H9 (cell line): ENCODE measurements around the gene PLEKHA8. TPM values are rescaled to one million over a fixed set of nuclear protein-coding genes. Genes with fewer than 3 reads are reported as not detected.

Experiments used
- DNase-seq: peaks from one replicate; pipeline ENCODE4 v3.0.0-alpha.2; 2017
- H2AFZ ChIP-seq: one replicate; pipeline ENCODE4 v1.6.1; 2013; ENCODE audit warnings: mild to moderate bottlenecking, low read length, control low read depth, moderate library complexity
- H2AK5ac ChIP-seq: 2 replicates; pipeline ENCODE4 v1.6.1; 2013; ENCODE audit warnings: low read length, control low read depth, mixed read lengths; ENCODE audit not compliant: insufficient read length
- H2BK120ac ChIP-seq: one replicate; pipeline ENCODE4 v1.6.1; 2013; ENCODE audit warnings: low read depth, mild to moderate bottlenecking, low read length, control low read depth, inconsistent platforms; ENCODE audit not compliant: poor library complexity, severe bottlenecking
- H2BK12ac ChIP-seq: 2 replicates; pipeline ENCODE4 v1.6.1; 2013; ENCODE audit warnings: low read length, control low read depth, mixed read lengths, low read depth; ENCODE audit not compliant: insufficient read length
- H2BK15ac ChIP-seq: 2 replicates; pipeline ENCODE4 v1.6.1; 2013; ENCODE audit warnings: low read depth, low read length, control low read depth
- H2BK20ac ChIP-seq: one replicate; pipeline ENCODE4 v1.6.1; 2013; ENCODE audit warnings: low read depth, mild to moderate bottlenecking, low read length, control low read depth, inconsistent platforms; ENCODE audit not compliant: poor library complexity, severe bottlenecking
- H2BK5ac ChIP-seq: 2 replicates; pipeline ENCODE4 v1.6.1; 2013; ENCODE audit warnings: low read length, control low read depth, mixed read lengths; ENCODE audit not compliant: insufficient read length
- H3K14ac ChIP-seq: 2 replicates; pipeline ENCODE4 v1.6.1; 2013; ENCODE audit warnings: low read length, control low read depth; ENCODE audit not compliant: insufficient read depth
- H3K18ac ChIP-seq: 2 replicates; pipeline ENCODE4 v1.6.1; 2013; ENCODE audit warnings: low read depth, mild to moderate bottlenecking, mixed read lengths, low read length, control low read depth; ENCODE audit not compliant: insufficient read length
- H3K23ac ChIP-seq: 2 replicates; pipeline ENCODE4 v1.6.1; 2013; ENCODE audit warnings: low read length, control low read depth, mixed read lengths, low read depth; ENCODE audit not compliant: insufficient read length
- H3K23me2 ChIP-seq: 2 replicates; pipeline ENCODE4 v1.6.1; 2013; ENCODE audit warnings: low read depth, mild to moderate bottlenecking, mixed read lengths, low read length, control low read depth; ENCODE audit not compliant: insufficient read length, poor library complexity, severe bottlenecking
- H3K27ac ChIP-seq: 2 replicates; pipeline ENCODE4 v1.5.1; 2013; ENCODE audit warnings: low read length, control low read depth, mixed read lengths, low read depth; ENCODE audit not compliant: insufficient read length
- H3K27me3 ChIP-seq: 2 replicates; pipeline ENCODE4 v1.6.1; 2013; ENCODE audit warnings: low read length, control low read depth, inconsistent platforms; ENCODE audit not compliant: insufficient read depth
- H3K4ac ChIP-seq: 2 replicates; pipeline ENCODE4 v1.6.1; 2013; ENCODE audit warnings: low read depth, mild to moderate bottlenecking, control low read depth, inconsistent platforms, low read length, moderate library complexity
- H3K4me1 ChIP-seq: 2 replicates; pipeline ENCODE4 v1.6.1; 2013; ENCODE audit warnings: low read length, control low read depth, inconsistent platforms; ENCODE audit not compliant: insufficient read depth
- H3K4me2 ChIP-seq: 2 replicates; pipeline ENCODE4 v1.6.1; 2013; ENCODE audit warnings: low read length, control low read depth, mixed read lengths; ENCODE audit not compliant: insufficient read length, insufficient read depth
- H3K56ac ChIP-seq: 2 replicates; pipeline ENCODE4 v1.6.1; 2013; ENCODE audit warnings: low read depth, mild to moderate bottlenecking, mixed read lengths, low read length, control low read depth; ENCODE audit not compliant: insufficient read length
- H3K79me1 ChIP-seq: 2 replicates; pipeline ENCODE4 v1.6.1; 2013; ENCODE audit warnings: low read depth, mild to moderate bottlenecking, moderate library complexity, low read length, control low read depth, inconsistent platforms; ENCODE audit not compliant: insufficient read depth, poor library complexity, severe bottlenecking
- H3K79me2 ChIP-seq: 2 replicates; pipeline ENCODE4 v1.6.1; 2013; ENCODE audit warnings: low read length, control low read depth, inconsistent platforms; ENCODE audit not compliant: insufficient read depth
- H3K9ac ChIP-seq: 2 replicates; pipeline ENCODE4 v1.6.1; 2013; ENCODE audit warnings: low read length, control low read depth, mixed read lengths; ENCODE audit not compliant: insufficient read length; ENCODE audit errors: extremely low read depth
- H3K9me3 ChIP-seq: one replicate; pipeline ENCODE4 v1.6.1; 2013; ENCODE audit warnings: low read depth, low read length, inconsistent platforms; ENCODE audit not compliant: control insufficient read depth
- H3T11ph ChIP-seq: one replicate; pipeline ENCODE4 v1.6.1; 2013; ENCODE audit warnings: mild to moderate bottlenecking, low read length, control low read depth, inconsistent platforms
- H4K20me1 ChIP-seq: one replicate; pipeline ENCODE4 v1.6.1; 2013; ENCODE audit not compliant: control insufficient read depth, insufficient read length, insufficient read depth
- H4K5ac ChIP-seq: 2 replicates; pipeline ENCODE4 v1.6.1; 2013; ENCODE audit warnings: low read depth, mild to moderate bottlenecking, mixed read lengths, low read length, control low read depth; ENCODE audit not compliant: insufficient read length
- H4K8ac ChIP-seq: replicated peaks from 2 replicates; pipeline ENCODE4 v1.6.1; 2013; ENCODE audit warnings: low read length, control low read depth, mixed read lengths, low read depth; ENCODE audit not compliant: insufficient read length
- H4K91ac ChIP-seq: 2 replicates; pipeline ENCODE4 v1.6.1; 2013; ENCODE audit warnings: low read depth, mild to moderate bottlenecking, moderate library complexity, mixed read lengths, low read length, control low read depth; ENCODE audit not compliant: insufficient read length
- H3K27ac Mint-ChIP-seq, 3 experiments: 2 replicates in 2 of 3; 3 replicates in 1 of 3; pipeline ENCODE4 v1.8.0; 2020 to 2021; ENCODE audit warnings: mixed read lengths in 3 of 3, mild to moderate bottlenecking in 1 of 3, moderate library complexity in 1 of 3
- H3K27me3 Mint-ChIP-seq: 2 replicates; pipeline ENCODE4 v1.8.0; 2021; ENCODE audit warnings: low read depth, mild to moderate bottlenecking, moderate library complexity, mixed read lengths
- H3K36me3 Mint-ChIP-seq, 3 experiments: 2 replicates in 2 of 3; 3 replicates in 1 of 3; pipeline ENCODE4 v1.8.0; 2020 to 2021; ENCODE audit warnings: low read depth in 3 of 3, mixed read lengths in 3 of 3; ENCODE audit not compliant: insufficient read depth in 1 of 3
- H3K4me1 Mint-ChIP-seq, 2 experiments: 2 replicates each; pipeline ENCODE4 v1.8.0; 2020; ENCODE audit warnings: mixed read lengths in 2 of 2
- H3K4me3 Mint-ChIP-seq, 2 experiments: 2 replicates in 1 of 2; 3 replicates in 1 of 2; pipeline ENCODE4 v1.8.0; 2020 to 2021; ENCODE audit warnings: mild to moderate bottlenecking in 2 of 2, mixed read lengths in 2 of 2, moderate library complexity in 1 of 2
- H3K9me3 Mint-ChIP-seq, 2 experiments: 2 replicates in 1 of 2; 3 replicates in 1 of 2; pipeline ENCODE4 v1.8.0; 2020; ENCODE audit warnings: mild to moderate bottlenecking in 2 of 2, mixed read lengths in 2 of 2, moderate library complexity in 1 of 2
- WGBS: extraction: QIAGEN DNeasy Blood & Tissue Kit; methylation state at CpG from one replicate; pipeline ENCODE4 v1.1.7; 2013; ENCODE audit warnings: missing lambda C conversion rate, low lambda C conversion rate, mixed read lengths; ENCODE audit not compliant: insufficient read length; ENCODE audit errors: extremely low coverage; 5-methylcytosine and 5-hydroxymethylcytosine counted together
- total RNA-seq: library from RNA; stranded (reverse); gene quantifications from 2 replicates; pipeline ENCODE4 v1.2.1, GENCODE V29; 2021
- TF ChIP-seq, protein P1 (sequence below): fragments of 200-600 bp; sonication (generic); conservative IDR thresholded peaks from 3 replicates; pipeline ENCODE4 v1.8.0; 2021; ENCODE audit warnings: antibody characterized with exemption, mild to moderate bottlenecking

The PLEKHA8 gene
- total RNA-seq, 1 experiment from 2014 or later, result 37.0 TPM

DNA sequence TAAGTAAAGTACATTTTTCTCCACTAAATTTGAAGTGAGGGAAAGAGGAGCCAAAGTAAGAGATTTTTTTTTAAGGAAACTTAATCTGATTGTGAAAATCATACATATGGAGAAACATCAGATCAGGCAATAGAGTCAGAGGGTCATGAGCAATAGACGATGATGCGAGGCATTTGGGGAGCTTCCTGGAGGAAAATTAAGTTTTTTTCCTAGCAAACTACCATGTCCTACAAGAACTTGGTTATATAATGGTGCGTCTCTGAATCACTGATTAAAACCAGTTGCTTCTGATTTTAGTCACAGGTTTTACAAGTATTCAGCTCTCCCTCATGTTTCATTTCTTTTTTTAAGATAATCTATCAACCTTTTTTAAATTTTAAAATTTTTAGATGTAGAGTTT is 54.5 kb downstream of the PLEKHA8 start:
- Mint-ChIP-seq H3K4me1 (peaks cover 9 to 10% of the 10 kb centered on the region in 2 experiments), H3K27me3 (no peaks in the 10 kb centered on the region), H3K36me3 (peaks cover 9 to 21% (median 10%) of the 10 kb centered on the region in 3 experiments; a peak in 5 of 7 replicates), H3K4me3 (no peak overlapping the region), H3K27ac (no peak overlapping the region), H3K9me3 (no peaks in the 10 kb centered on the region)
- Histone ChIP-seq H2BK20ac (no peak overlapping the region), H4K8ac (no peak overlapping the region), H3K14ac (no peak overlapping the region), H3T11ph (no peak overlapping the region), H3K4me1 (0 out of 2 replicates have a peak, but pooled peaks cover 3% of the 10 kb centered on the region), H3K4ac (no peak overlapping the region), H4K20me1 (no peaks in the 10 kb centered on the region), H3K18ac (no peak overlapping the region), H2BK120ac (no peak overlapping the region), H2BK5ac (no peak overlapping the region), H3K9me3 (no peaks in the 10 kb centered on the region), H2AFZ (no peak overlapping the region), H3K23me2 (no peaks in the 10 kb centered on the region), H2BK15ac (no peak overlapping the region), H4K91ac (no peak overlapping the region), H3K27ac (no peak overlapping the region), H3K56ac (no peak overlapping the region), H2BK12ac (no peak overlapping the region), H3K9ac (no peak overlapping the region), H3K27me3 (no peaks in the 10 kb centered on the region), H4K5ac (no peak overlapping the region), H3K79me2 (no peaks in the 10 kb centered on the region), H3K23ac (no peak overlapping the region), H3K4me2 (no peak overlapping the region), H3K79me1 (no peaks in the 10 kb centered on the region), H2AK5ac (no peak overlapping the region)
- no CpG with 5 or more reads among the region's 3 CpGs for WGBS
- TF ChIP-seq, protein P1, sequence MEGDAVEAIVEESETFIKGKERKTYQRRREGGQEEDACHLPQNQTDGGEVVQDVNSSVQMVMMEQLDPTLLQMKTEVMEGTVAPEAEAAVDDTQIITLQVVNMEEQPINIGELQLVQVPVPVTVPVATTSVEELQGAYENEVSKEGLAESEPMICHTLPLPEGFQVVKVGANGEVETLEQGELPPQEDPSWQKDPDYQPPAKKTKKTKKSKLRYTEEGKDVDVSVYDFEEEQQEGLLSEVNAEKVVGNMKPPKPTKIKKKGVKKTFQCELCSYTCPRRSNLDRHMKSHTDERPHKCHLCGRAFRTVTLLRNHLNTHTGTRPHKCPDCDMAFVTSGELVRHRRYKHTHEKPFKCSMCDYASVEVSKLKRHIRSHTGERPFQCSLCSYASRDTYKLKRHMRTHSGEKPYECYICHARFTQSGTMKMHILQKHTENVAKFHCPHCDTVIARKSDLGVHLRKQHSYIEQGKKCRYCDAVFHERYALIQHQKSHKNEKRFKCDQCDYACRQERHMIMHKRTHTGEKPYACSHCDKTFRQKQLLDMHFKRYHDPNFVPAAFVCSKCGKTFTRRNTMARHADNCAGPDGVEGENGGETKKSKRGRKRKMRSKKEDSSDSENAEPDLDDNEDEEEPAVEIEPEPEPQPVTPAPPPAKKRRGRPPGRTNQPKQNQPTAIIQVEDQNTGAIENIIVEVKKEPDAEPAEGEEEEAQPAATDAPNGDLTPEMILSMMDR, result no peak
- DNase-seq, result no peak
